A549 treated with CORT108297 at 1 μM for 4 hours (cell line): Measurements from ENCODE around the gene SLC6A2. TPM values are rescaled to one million over a fixed set of nuclear protein-coding genes. Genes with fewer than 3 reads are reported as not detected.

Experiments
- total RNA-seq: library from RNA; stranded (reverse); fragments of 200-300 nt; extraction: Qiagen RNA extraction; gene quantifications from 5 replicates; pipeline ENCODE4 v1.2.3, GENCODE V29; 2022

The SLC6A2 gene
- total RNA-seq, result 0.03 to 0.08 TPM (median 0.04 TPM) in 3 of 5 replicates, not detected in the others

DNA sequence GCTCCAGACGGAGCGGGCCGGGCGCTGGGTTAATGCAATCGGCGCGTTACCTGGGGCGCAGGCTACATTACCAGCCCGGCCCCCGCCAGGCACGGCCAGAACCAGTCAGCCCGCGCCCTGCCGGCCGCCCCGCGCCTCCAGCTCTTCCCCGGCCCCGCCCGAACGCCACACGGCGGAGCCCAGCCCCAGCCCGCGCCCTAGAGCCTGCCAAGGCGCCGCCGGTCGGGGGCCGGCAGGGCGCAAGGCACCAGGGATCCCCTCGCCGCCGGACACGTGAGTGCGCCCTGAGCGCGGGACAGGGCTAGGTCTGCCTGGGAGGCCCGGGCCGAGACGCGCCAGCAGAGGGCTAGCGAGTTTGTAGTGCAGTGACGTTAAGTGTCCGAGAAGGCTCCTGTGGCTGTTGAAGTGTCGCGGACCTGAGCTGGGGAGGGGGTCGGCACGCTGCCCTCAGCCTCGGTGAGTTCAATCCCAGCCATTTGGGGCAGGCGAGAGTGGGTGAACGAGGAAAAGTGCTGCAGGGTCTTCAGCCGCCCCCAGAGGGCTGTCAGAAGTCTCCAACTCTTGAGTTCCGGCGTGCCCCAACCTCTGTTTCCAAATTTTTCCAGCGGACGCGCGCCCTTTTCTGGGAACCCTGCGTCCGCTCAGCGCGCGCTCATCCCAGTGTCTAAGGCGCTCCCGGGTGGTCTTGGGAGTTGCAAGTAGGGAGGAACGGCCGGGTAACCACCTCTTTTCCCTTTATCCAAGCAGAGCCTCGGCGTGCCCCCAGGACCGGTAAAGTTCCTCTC lies at the start of gene SLC6A2:
Gene SLC6A2 (plus strand): TSS at position 92 of the 785 bp plus-strand sequence. CDS start 707 bp downstream, outside the sequence.

Other genes with a start within 250 kb of the SLC6A2 start
- 7.7 to 13.9 TPM (median 10.4 TPM) in 5 replicates for gene MMP2, start 176.8 kb upstream of the SLC6A2 start, total RNA-seq
- 4.7 to 6.3 TPM (median 5.7 TPM) in 5 replicates for gene LPCAT2, start 146.9 kb upstream of the SLC6A2 start, total RNA-seq
- not detected in 5 replicates for gene CAPNS2, start 89.3 kb upstream of the SLC6A2 start, total RNA-seq
- gene CES1, start 177.1 kb downstream of the SLC6A2 start, total RNA-seq, result 30.1 to 44.8 TPM (median 35.0 TPM) in 5 replicates
- not detected in 5 replicates for gene CES5A, start 219.4 kb downstream of the SLC6A2 start, total RNA-seq